ENCODE measurements around the gene BEND3.
"Not testable (repeated sequence)": the region's sequence is repeated elsewhere in the genome, so short reads cannot be mapped to it uniquely, and the experiment has no call there.

Gene BEND3

DNA sequence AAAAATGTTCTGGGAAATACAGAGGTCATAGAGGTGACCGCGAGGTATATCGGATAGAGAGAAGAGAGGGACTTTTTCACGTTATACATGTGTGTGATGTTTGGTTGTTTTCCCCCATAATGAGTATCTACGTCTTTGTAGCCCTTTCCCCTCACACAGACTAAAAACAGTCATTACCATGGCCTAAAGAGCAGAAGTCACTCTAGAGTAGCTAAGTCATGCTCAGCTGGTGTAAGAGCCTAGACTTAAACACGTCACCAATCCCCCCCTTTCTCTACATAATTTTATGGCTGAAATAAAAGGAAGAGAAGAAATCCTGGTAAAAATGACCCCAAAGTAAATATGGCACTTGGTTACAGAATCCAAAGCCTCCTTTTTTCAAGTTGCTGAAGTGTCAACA lies 6.0 kb upstream of the BEND3 start:
- no peak for DNase-seq (ENCODE audit: low read depth in 2 of 2)

DNA sequence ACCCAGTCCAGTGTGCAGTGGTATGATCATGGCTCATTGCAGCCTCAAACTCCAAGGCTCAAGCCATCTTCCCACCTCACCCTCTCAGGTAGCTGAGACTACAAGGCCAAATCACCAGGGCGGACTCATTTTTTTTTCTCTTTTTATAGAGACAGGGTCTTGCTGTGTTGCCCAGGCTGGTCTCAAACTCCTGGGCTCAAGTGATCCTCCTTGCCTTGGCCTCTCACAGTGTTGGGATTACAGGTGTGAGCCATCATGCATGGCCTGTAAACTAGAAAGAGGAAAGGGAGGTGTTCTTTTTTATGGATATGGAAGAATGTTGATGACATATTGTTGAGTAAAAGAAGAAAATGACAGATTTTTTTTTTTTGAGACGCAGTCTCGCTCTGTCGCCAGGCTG lies 5.1 kb upstream of the BEND3 start:
- DNase-seq (ENCODE audit: low read depth in 2 of 2) = no peak

DNA sequence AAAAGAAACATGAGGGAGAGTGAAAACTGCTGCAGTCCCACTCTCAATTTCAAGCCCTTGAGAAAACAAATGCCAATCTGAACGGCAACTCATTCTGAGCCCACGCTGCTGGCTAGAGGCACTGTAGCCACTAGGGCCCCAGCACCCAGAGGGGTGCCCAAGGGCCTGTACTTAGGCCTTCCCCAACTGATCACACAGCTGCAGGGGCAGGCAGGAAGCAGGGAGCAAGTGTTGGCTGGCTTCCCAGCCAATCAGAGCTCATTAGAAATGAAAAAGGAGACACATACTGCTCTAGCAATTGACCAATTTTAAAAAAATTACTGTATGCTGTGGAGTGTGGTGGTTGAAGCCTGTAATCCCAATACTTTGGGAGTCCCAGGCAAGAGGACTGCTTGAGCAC lies 3.7 kb upstream of the BEND3 start:
- no peak for DNase-seq (ENCODE audit: low read depth in 2 of 2)

DNA sequence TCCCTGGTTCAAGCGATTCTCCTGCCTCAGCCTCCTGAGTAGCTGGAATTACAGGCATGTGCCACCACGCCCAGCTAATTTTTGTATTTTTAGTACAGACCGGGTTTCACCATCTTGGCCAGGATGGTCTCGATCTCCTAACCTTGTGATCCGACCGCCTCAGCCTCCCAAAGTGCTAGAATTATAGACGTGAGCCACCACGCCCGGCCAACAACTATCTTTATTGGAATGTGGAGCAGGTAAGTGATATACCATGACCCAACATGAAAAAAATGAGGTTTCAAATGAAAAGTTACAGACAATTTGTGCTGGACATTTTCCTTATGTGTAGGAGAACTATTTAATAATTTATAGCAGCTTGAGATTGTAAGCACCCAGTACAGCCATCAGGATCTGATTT lies 3.2 kb upstream of the BEND3 start:
- not testable (repeated sequence) for DNase-seq (ENCODE audit: low read depth in 2 of 2)

DNA sequence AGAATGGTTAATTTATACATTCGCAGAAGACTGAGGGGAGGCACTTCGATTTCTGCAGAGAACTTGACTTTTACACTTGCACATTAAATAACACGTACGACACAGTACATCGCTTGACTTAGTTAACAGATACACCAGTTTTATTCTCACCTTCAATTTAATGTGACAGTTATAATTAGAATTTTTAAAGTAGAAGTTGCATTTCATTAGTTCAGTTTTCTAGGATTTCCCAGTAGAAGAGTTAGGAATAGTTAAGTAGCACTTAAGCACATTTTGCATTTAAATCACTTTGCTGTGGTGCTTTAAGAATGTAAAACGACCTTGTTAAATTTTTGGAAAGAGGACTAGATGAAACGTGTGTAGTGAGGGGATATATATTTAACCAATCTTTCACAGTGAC lies 1.6 kb upstream of the BEND3 start:
- DNase-seq (ENCODE audit: low read depth in 2 of 2) = no peak

DNA sequence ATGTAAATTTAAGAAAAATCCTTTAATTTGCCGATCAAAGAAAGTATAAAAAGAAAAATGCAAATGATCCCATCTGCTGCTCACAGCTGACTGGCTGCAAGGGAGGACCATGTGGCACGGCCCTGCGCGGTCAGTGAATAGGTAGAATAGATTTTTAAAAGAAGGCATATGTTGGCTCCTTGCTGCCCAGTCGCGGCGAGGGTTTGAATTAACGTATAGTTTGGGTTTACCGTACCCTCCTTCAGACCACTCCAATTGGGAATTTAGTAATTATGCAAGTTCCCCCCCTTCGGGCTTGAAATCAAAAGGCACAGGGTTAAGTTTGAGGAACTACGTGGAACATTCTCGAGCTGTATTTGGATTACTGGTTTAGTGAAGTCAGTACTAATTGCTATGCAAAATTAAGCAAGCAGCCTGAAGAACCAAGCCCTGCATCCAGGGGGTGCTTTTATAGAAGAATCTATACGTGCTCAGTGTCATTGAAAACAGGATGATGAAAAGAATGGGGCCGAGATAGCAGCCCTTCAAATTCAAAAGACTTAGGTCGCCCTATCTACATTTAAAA lies 1.1 kb upstream of the BEND3 start:
- DNase-seq (ENCODE audit: low read depth in 2 of 2) = no peak

DNA sequence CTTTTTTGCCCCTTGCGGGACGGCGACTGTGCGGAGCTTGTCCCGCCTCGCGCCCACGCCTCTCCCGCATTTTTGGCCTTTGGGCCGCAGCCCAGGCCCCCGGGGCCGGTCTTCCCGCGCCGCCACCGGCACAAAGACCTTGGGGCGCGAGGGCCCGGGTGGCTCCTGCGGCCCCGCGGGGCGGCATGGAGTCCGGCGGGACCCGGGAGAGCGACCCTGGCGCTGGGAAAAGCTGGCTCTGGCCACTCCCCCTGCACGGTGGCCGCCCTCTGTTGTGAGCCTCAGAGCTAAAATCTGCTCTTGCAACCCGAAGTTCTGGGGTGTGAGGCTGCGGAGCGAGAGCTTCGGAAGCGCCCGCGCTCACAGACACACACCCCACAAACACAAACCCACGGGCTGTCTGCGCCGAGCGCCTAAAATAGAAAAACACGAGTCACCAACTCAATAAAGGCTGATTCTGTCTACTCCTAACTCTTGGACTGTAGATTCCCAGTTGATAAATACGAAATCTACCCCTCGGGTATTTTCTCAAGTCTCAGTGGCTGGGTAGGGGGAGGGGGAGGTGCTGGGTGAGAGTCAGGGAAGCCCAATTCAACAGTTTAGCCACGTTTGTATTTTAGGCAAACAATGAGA lies 496 bp upstream of the BEND3 start:
- DNase-seq (ENCODE audit: low read depth in 2 of 2) = no peak

DNA sequence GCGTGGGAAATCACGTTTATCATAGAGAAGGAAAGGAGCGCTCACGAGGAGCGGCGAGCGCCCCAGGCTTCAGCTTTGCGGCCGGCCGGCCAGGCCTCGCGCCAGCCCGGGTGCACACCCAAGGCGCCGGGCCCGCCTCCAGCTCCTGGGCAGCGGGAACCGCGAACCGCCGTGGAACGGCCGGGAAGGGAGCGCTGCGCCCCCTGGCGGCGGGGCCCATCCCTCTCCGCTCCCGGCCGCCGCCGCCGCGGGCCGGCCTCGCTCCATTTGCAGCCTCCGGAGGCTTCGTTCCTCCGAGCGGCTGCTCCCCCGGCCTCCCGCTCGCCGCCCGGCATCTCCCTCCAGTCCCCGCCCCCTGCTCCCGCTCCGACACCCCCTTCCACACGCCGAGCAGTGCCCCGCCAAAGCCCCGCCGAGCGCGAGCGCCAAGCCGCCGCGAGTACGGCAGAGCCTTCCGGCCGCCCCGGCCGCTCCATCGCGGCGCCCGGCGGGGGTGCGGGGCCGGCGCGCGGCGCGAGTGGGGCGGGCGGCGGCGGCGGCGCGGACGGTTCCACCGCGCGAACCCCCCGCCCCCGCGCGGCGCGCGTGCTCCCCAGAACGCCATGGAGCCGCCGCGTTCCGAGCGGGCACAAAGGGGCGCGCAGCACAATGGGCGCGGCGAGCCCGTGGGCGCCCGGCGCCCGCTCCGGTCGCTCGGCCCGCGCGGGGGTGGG lies 946 bp downstream of the BEND3 start:
- peak; percentile 40 to 53 for DNase-seq (ENCODE audit: low read depth in 2 of 2)

DNA sequence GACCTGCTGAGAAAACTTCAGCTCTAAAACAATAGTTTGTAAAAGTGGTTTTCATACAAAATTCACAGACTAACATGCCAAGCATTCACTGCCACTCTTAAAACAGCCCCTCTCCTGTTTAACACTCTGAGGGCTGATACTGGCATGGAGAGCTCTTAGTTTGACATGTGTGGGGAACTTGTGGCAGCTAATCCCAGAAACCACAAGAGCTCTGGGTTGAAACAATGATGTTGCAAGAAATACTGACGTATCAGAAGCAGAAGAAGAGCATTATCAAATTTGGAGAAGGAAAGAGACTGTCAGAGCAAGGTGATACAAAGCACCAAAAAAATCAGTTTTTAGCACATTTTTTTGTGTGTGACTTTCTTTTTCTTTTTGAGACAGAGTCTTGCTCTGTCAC lies 5.1 kb downstream of the BEND3 start:
- DNase-seq (ENCODE audit: low read depth in 2 of 2) = no peak

DNA sequence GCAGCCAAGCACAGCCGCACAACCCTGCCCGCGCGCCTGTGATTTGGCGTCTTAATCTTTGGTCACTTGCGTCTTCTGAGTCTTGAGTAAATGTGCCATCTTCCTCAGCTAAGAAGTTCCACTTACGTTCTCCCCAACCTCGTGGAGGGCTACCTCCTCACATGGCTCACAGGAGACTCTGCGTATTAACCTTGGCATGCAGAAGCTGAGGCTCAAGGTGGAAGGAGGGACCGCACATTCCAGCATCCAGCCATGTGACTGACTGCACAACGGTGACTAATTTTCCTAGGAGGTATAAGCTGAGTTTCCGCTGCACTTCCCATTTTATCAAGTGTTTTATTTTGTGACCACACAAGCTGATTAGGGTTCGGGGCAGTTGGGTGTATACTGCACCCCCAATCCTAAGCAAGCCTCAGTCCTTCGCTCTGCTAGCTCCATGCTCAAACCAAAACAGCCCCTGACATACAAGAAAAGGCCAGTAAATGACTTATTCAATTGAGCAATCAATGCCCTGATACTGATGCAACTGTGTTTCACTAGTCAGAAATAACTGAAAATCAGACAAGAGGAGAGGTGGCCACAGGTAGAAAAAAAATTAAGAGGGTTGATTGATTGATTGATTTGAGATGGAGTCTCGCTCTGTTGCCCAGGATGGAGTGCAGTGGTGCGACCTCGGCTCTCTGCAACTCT lies 7.0 kb downstream of the BEND3 start:
- no peak for DNase-seq (ENCODE audit: low read depth in 2 of 2)

DNA sequence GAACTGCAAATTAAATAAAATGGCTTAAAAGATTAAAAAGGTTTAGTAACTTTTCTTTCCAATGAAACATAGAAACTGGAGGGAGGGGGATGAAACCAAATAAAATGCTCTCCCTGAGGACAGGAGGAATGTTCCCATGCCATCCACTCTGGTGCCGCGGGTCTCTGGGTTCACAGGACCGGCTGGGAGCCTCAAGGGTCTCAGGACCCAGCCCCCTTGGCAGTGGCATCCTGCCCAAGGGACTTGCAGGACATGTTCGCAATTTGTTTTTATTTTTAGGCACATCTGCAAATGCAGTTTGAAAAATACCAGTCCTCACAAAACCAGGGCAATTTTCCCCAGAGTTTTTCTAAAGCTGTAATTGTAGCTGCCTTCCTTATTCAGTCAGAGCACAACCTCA lies 7.5 kb downstream of the BEND3 start:
- no peak for DNase-seq (ENCODE audit: low read depth in 2 of 2)

DNA sequence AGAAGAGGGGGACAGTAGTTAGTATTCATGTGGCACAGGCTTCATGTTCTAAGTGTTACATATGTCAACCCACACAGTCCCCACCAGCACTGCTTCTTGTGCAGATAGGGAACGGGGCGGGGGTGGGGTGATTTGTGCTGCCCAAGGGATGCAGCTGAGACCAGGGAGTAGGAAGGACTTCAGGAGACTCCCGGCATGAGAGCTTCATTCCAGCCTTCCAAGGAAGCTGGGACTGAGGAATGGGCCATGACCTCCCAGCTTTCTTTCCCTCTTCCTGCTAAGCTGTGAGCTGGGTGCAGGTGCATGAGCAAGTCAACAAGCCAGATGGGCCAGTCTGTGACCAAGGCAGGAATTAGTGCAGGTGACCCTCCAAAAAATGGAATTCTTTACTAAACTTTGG lies 9.2 kb downstream of the BEND3 start:
- DNase-seq (ENCODE audit: low read depth in 2 of 2) = no peak

DNA sequence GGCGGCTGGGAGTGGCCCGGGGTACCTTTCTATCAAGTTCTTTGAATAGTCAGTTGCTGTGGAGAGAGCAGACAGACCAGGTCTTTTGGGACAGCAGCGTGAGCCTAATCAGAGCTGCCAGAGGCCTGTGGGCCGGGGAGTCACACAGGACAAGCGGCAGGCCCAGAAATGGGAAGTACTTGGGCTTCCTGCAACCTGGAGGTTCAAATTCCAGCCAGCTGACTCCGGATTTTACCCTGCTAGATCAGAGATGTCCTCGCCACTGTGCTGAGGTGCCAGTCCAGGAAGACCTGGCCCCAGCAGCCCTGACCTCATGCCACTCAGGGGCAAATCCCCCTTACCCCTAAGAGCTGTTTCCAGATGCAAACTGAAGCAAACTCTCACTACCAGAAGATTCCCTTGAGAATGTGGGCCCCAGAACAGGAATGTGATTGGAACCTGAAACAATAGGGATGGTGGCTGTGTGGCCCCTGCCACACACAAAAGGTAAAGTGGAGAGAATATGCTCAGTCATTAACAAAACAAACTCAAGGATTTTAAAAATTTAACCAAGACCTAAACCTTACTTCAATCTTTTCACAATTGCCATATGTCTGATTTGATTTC lies 9.7 kb downstream of the BEND3 start:
- DNase-seq (ENCODE audit: low read depth in 2 of 2) = no peak

DNA sequence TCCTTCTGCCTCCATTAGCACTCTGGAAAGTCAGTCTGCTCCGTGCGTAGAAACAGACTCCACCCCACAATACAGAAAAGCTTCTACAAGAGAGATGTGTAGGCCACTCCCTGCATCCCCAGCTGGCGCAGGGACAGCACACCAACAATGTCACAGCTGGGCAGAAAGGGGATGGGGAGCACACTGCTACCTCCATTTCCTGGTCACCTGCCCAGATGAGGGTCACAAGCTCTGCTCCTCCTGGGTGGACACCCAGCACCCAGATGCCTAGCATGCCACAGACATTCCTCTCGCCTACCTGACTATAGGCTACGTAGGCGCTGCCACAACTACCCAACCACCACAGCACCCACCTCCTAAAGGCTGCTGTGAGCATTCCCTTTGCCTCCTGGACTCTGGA lies 12.2 kb downstream of the BEND3 start:
- no peak for DNase-seq (ENCODE audit: low read depth in 2 of 2)

DNA sequence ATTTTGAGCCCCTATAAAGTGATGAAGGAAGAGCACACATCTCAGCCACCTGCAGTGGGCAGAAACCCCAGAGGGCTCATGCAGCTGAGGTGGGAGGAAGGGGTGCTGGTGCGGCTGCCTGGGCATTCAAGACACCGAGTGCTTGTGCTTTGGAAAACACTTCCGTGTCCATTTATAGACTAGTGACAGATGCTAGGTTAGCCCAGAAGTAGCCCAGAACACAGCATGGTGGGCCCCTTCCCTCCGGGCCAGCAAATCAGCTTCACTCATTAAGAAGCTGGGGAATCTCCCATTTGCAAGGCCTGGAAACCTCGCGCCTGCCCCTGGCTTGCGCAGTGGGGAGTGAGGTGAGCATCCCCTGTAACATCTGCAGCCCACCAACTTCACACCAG lies 12.9 kb downstream of the BEND3 start:
- no peak for DNase-seq (ENCODE audit: low read depth in 2 of 2)

DNA sequence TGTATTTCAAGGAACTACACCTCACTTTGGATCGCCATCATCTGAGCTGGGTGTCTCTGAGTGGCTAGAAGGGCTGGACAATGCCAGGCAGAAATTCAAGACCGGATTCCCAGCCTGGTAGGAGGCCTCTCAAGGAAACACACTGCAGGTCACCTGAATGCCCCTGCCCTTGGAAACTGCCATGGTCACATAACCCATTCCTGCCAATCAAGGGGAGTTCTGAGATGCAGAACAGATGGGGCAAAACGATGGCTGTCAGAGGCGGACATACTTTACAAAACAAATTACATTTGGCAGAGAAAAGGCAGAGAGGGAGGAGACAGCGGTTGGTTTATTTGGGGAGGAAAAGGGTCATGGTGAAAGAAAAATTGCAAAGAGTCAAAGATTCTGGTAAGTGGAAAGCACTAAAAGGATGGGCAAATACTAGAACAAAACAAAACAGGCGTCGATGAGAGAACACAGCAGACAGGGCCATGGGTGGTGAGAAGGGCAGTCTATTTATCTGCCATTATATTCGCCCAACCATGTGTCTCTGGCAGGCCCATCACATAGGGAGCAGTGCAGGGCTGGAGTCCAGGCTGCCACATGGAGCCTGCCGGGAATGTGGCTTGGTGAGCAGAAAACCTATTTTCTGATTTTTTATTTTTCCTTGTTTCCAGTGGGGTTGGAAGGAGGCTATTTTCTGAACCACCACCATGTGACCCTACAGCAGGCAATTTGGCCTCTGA lies 13.5 kb downstream of the BEND3 start:
- no peak for DNase-seq (ENCODE audit: low read depth in 2 of 2)

DNA sequence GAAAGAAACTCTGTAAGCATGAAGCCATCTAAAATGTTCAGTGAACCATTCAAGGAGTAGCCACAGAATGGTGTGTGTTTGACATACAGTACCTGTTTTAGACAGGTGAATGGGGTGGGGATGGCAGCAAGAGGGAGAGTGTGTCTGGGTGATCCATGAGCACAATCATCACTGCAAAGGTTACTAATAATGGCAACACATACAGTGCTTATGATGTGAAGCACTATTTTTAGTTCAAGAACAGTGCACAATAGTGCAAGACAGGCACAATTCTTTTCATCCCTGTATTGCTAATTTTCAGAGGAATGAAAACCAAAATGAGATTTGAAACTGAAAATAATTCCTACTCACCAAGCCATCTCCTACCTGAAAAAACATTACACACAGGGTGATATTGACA lies 14.1 kb downstream of the BEND3 start:
- DNase-seq (ENCODE audit: low read depth in 2 of 2) = no peak

DNA sequence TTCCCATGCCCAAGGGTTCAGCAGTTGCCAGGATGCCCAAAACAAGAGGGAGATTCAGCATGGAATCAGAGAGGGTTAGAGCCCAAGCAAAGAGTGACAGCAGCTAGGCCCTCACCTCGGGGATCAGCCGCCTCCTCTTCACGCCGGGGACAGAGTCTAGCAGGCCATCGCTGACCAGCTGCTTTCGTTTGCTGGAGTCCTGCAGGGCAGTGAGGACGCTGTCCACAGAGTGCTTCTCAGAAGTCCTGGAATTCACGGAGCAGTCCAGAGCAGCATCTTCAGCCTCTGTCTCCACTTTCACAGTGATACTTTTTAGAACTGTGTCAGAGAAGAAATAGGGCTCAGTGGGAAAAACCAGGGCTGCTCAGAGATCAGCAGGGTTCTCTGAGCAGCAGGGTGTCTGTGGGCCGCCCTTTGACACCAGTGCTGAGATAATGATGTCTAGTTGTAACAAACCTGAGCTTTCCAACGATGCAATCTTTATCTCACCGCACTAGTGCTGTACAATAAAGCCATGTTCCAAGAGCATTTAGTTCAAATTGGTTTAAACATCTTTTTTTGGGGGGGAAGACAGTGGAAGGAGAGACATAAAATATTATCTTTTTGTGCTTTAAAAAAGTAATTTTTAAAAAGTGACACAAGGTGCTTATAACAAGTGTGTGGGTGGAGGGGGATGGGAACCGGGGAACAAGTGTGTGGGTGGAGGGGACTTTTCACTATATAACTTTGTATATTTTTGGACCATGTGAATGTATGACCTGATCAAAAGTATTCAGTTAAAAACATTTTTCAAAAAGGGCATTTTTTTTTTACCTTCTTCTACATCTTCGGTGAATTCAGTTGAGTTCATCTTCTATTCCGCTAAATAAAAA lies 16.6 kb downstream of the BEND3 start:
- no peak for DNase-seq (ENCODE audit: low read depth in 2 of 2)

DNA sequence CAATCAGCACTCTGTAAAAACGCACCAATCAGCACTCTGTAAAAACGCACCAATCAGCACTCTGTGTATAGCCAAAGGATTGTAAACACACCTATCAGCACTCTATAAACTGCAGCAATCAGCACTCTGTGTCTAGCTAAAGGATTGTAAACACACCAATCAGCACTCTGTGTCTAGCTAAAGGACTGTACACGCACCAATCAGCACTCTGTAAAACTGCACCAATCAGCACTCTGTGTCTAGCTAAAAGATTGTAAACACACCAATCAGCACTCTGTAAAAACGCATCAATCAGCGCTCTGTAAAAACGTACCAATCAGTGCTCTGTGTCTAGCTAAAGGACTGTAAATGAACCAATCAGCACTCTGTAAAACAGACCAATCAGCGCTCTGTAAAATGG lies 30.9 kb downstream of the BEND3 start:
- not testable (repeated sequence) for DNase-seq (ENCODE audit: low read depth in 2 of 2)

DNA sequence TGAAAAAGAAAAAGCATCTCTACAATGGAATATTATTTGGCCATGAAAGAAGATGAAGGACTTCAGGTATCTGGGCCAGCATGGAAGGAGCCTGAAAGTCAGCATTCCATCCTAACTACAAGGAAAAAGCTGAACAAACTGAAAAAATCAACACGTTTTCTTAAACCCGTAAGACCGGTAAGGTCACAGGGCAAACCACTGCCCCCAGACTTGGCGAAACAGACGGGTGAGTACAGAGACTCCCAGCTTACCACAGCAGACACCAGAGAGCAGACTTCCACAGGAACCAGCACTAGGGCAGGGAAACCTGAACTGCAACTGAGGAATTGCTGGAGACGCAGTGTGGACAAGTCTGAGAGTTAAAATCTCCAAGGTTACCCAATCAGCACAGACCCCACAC lies 31.4 kb downstream of the BEND3 start:
- DNase-seq (ENCODE audit: low read depth in 2 of 2) = no peak

Measured in stimulated activated CD8-positive, alpha-beta memory T cell treated with anti-CD3 and anti-CD28 coated beads, Interleukin-2, amount 100 ng/mL, for 1 hour (primary cell).